ENCODE data around the gene VAX1. TPM values are rescaled to one million over a fixed set of nuclear protein-coding genes. Genes with fewer than 3 reads are reported as not detected.

The VAX1 gene
- total RNA-seq, 1 experiment from 2014 or later: not detected

GRCh38 chr10:117184296-117184695, 46.2 kb upstream of the VAX1 start:
- TF ChIP-seq, protein P1, sequence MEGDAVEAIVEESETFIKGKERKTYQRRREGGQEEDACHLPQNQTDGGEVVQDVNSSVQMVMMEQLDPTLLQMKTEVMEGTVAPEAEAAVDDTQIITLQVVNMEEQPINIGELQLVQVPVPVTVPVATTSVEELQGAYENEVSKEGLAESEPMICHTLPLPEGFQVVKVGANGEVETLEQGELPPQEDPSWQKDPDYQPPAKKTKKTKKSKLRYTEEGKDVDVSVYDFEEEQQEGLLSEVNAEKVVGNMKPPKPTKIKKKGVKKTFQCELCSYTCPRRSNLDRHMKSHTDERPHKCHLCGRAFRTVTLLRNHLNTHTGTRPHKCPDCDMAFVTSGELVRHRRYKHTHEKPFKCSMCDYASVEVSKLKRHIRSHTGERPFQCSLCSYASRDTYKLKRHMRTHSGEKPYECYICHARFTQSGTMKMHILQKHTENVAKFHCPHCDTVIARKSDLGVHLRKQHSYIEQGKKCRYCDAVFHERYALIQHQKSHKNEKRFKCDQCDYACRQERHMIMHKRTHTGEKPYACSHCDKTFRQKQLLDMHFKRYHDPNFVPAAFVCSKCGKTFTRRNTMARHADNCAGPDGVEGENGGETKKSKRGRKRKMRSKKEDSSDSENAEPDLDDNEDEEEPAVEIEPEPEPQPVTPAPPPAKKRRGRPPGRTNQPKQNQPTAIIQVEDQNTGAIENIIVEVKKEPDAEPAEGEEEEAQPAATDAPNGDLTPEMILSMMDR (conservative IDR thresholded peaks at IDR 0.05): no peak
- H3K4me3 Mint-ChIP-seq: no peak overlapping the region
- no CpG with 5 or more reads among the region's 10 CpGs for WGBS (ENCODE audit: extremely low coverage, insufficient read length, low lambda C conversion rate)

More at GRCh38 chr10:117184296-117184695, 46.2 kb upstream of the VAX1 start:
- Histone ChIP-seq H2AFZ (ENCODE audit: low read length) (no peak overlapping the region), H3K9ac (ENCODE audit: extremely low read depth, insufficient read length, low read length) (no peak overlapping the region), H3K4ac (ENCODE audit: low read depth, low read length) (no peak overlapping the region), H3K9me3 (ENCODE audit: control insufficient read depth, low read depth, low read length) (no peaks in the 10 kb centered on the region), H2BK15ac (ENCODE audit: low read depth, low read length) (no peak overlapping the region), H3K79me2 (ENCODE audit: insufficient read depth, low read length) (no peaks in the 10 kb centered on the region), H3K4me2 (ENCODE audit: insufficient read depth, insufficient read length, low read length) (no peak overlapping the region), H3K23ac (ENCODE audit: insufficient read length, low read depth, low read length) (no peak overlapping the region), H3K27me3 (ENCODE audit: insufficient read depth, low read length) (peaks cover 2% of the 10 kb centered on the region; the same call in 1 of the 2 replicates), H3K18ac (ENCODE audit: insufficient read length, low read depth, low read length) (no peak overlapping the region), H3K14ac (ENCODE audit: insufficient read depth, low read length) (no peak overlapping the region), H3K23me2 (ENCODE audit: insufficient read length, low read depth, low read length, poor library complexity, severe bottlenecking) (no peaks in the 10 kb centered on the region), H3K4me1 (ENCODE audit: insufficient read depth, low read length) (no peaks in the 10 kb centered on the region), H3K79me1 (ENCODE audit: insufficient read depth, low read depth, low read length, poor library complexity, severe bottlenecking) (no peaks in the 10 kb centered on the region), H3T11ph (ENCODE audit: low read length) (no peak overlapping the region), H2AK5ac (ENCODE audit: insufficient read length, low read length) (no peak overlapping the region), H4K20me1 (ENCODE audit: control insufficient read depth, insufficient read depth, insufficient read length) (no peaks in the 10 kb centered on the region), H4K91ac (ENCODE audit: insufficient read length, low read depth, low read length) (no peak overlapping the region), H2BK120ac (ENCODE audit: low read depth, low read length, poor library complexity, severe bottlenecking) (no peak overlapping the region), H4K5ac (ENCODE audit: insufficient read length, low read depth, low read length) (no peak overlapping the region), H2BK5ac (ENCODE audit: insufficient read length, low read length) (no peak overlapping the region), H2BK20ac (ENCODE audit: low read depth, low read length, poor library complexity, severe bottlenecking) (no peak overlapping the region), H3K27ac (ENCODE audit: insufficient read length, low read depth, low read length) (no peak overlapping the region), H4K8ac (replicated peaks; ENCODE audit: insufficient read length, low read depth, low read length) (no peak overlapping the region), H3K56ac (ENCODE audit: insufficient read length, low read depth, low read length) (no peak overlapping the region), H2BK12ac (ENCODE audit: insufficient read length, low read depth, low read length) (no peak overlapping the region)
- peaks cover 47% of the 10 kb centered on the region for H3K27me3 Mint-ChIP-seq (ENCODE audit: low read depth)
- H3K4me1 Mint-ChIP-seq: peaks cover 3% of the 10 kb centered on the region in 2 experiments; a peak in 2 of 4 replicates
- DNase-seq: no peak
- peaks cover 0 to 3% (median 0%) of the 10 kb centered on the region in 3 experiments; a peak in 2 of 7 replicates for H3K36me3 Mint-ChIP-seq (ENCODE audit: insufficient read depth in 1 of 3, low read depth in 3 of 3)
- H3K27ac Mint-ChIP-seq: no peak overlapping the region; a peak in 1 of 7 replicates
- H3K9me3 Mint-ChIP-seq: peaks cover 5 to 9% of the 10 kb centered on the region in 2 experiments; a peak in 3 of 5 replicates
